ENCODE measurements around the gene RPS27. TPM values are rescaled to one million over a fixed set of nuclear protein-coding genes. Genes with fewer than 3 reads are reported as not detected.

Gene RPS27
- total and polyA plus RNA-seq, 2 of the 13 experiments (the other 11 are each of a cell fraction or from before 2014, with no cell fraction given), result 3,737 to 9,964 TPM

DNA sequence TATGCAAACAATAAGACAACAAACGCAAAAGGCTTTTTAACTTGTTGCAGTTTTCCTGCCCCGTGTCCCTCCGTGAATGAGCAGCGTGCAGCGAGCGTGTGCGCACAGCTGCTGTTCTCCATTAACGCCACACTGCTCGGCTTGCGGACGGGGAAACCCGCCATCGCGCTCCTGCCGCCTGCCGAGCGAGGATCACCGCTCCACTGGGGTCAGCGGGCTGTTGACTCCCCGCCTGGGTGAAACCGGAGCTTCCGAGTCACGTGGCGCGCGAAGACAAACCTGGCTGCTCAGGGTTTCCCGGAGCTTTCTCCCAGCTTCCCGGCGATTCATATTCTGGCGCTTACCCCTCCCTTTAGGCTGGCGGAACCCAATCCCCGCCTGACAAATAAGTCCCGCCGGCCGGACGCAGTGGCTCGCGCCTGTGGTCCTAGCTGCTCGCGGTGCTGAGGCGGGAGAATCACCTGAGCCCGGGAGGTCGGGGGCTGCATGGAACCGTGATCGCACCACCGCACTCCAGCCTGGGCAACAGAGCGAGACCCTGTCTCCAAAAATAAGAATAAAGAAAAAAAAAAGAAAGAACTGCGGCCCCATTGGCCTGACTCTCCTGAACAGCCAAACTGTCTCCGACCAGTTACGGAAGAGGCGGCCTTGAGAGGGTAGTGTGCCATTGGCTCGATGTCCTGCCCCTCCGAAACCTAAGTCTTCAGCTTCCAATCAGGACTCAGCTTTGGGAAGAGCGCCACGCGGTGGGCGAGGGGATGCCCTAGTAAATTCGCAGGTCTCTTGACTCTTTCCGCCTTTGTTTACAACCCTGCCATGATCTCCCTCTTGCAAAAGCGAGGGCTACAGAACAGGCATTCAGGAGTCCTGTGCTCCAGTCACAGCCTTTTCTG, 23.2 kb upstream of the RPS27 start, which contains the start of gene CREB3L4 (continued):
- no peak for TF ChIP-seq ZNF484 (CRISPR knock-in tag; IDR thresholded peaks at IDR 0.05; ENCODE audit: borderline replicate concordance, low read depth)
- no peak for TF ChIP-seq ZNF17 (CRISPR knock-in tag; IDR thresholded peaks at IDR 0.05)
- no peak for TF ChIP-seq SOX6 (IDR thresholded peaks at IDR 0.05)
- peak; percentile 69 for TF ChIP-seq SOX6 (CRISPR knock-in tag; IDR thresholded peaks at IDR 0.05)
- no peak for TF ChIP-seq LCORL (IDR thresholded peaks at IDR 0.05)
- peak; percentile 82 for TF ChIP-seq LCORL (CRISPR knock-in tag; IDR thresholded peaks at IDR 0.05)
- peak; percentile 93 to 96 for TF ChIP-seq POLR2A (IDR thresholded peaks at IDR 0.05; ENCODE audit: insufficient read depth in 1 of 2, low read depth in 2 of 2, low read length in 2 of 2)
- TF ChIP-seq, protein P1, sequence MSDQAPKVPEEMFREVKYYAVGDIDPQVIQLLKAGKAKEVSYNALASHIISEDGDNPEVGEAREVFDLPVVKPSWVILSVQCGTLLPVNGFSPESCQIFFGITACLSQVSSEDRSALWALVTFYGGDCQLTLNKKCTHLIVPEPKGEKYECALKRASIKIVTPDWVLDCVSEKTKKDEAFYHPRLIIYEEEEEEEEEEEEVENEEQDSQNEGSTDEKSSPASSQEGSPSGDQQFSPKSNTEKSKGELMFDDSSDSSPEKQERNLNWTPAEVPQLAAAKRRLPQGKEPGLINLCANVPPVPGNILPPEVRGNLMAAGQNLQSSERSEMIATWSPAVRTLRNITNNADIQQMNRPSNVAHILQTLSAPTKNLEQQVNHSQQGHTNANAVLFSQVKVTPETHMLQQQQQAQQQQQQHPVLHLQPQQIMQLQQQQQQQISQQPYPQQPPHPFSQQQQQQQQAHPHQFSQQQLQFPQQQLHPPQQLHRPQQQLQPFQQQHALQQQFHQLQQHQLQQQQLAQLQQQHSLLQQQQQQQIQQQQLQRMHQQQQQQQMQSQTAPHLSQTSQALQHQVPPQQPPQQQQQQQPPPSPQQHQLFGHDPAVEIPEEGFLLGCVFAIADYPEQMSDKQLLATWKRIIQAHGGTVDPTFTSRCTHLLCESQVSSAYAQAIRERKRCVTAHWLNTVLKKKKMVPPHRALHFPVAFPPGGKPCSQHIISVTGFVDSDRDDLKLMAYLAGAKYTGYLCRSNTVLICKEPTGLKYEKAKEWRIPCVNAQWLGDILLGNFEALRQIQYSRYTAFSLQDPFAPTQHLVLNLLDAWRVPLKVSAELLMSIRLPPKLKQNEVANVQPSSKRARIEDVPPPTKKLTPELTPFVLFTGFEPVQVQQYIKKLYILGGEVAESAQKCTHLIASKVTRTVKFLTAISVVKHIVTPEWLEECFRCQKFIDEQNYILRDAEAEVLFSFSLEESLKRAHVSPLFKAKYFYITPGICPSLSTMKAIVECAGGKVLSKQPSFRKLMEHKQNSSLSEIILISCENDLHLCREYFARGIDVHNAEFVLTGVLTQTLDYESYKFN (CRISPR knock-in tag; conservative IDR thresholded peaks at IDR 0.05), result peak; percentile 64; the same call in 1 of the 2 replicates
- no peak; the same call in 1 of the 2 replicates for TF ChIP-seq ZNF713 (CRISPR knock-in tag; IDR thresholded peaks at IDR 0.05)
- TF ChIP-seq, protein P2, sequence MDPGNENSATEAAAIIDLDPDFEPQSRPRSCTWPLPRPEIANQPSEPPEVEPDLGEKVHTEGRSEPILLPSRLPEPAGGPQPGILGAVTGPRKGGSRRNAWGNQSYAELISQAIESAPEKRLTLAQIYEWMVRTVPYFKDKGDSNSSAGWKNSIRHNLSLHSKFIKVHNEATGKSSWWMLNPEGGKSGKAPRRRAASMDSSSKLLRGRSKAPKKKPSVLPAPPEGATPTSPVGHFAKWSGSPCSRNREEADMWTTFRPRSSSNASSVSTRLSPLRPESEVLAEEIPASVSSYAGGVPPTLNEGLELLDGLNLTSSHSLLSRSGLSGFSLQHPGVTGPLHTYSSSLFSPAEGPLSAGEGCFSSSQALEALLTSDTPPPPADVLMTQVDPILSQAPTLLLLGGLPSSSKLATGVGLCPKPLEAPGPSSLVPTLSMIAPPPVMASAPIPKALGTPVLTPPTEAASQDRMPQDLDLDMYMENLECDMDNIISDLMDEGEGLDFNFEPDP (CRISPR knock-in tag; conservative IDR thresholded peaks at IDR 0.05), result no peak
- TF ChIP-seq ATF7 (IDR thresholded peaks at IDR 0.05), result no peak
- peak; percentile 42; the same call in 1 of the 2 replicates for TF ChIP-seq ATF7 (CRISPR knock-in tag; IDR thresholded peaks at IDR 0.05)
- TF ChIP-seq, protein P3, sequence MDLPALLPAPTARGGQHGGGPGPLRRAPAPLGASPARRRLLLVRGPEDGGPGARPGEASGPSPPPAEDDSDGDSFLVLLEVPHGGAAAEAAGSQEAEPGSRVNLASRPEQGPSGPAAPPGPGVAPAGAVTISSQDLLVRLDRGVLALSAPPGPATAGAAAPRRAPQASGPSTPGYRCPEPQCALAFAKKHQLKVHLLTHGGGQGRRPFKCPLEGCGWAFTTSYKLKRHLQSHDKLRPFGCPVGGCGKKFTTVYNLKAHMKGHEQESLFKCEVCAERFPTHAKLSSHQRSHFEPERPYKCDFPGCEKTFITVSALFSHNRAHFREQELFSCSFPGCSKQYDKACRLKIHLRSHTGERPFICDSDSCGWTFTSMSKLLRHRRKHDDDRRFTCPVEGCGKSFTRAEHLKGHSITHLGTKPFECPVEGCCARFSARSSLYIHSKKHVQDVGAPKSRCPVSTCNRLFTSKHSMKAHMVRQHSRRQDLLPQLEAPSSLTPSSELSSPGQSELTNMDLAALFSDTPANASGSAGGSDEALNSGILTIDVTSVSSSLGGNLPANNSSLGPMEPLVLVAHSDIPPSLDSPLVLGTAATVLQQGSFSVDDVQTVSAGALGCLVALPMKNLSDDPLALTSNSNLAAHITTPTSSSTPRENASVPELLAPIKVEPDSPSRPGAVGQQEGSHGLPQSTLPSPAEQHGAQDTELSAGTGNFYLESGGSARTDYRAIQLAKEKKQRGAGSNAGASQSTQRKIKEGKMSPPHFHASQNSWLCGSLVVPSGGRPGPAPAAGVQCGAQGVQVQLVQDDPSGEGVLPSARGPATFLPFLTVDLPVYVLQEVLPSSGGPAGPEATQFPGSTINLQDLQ (CRISPR knock-in tag; IDR thresholded peaks at IDR 0.05), result peak; percentile 78; the same call in 1 of the 2 replicates
- no peak for TF ChIP-seq REL (CRISPR knock-in tag; conservative IDR thresholded peaks at IDR 0.05)
- TF ChIP-seq, protein P4, sequence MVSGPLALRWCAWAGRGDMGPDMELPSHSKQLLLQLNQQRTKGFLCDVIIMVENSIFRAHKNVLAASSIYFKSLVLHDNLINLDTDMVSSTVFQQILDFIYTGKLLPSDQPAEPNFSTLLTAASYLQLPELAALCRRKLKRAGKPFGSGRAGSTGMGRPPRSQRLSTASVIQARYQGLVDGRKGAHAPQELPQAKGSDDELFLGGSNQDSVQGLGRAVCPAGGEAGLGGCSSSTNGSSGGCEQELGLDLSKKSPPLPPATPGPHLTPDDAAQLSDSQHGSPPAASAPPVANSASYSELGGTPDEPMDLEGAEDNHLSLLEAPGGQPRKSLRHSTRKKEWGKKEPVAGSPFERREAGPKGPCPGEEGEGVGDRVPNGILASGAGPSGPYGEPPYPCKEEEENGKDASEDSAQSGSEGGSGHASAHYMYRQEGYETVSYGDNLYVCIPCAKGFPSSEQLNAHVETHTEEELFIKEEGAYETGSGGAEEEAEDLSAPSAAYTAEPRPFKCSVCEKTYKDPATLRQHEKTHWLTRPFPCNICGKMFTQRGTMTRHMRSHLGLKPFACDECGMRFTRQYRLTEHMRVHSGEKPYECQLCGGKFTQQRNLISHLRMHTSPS (CRISPR knock-in tag; IDR thresholded peaks at IDR 0.05; ENCODE audit: low read depth), result no peak
- no peak; the same call in none of the 2 replicates for TF ChIP-seq ZNF703 (CRISPR knock-in tag; IDR thresholded peaks at IDR 0.05; ENCODE audit: borderline replicate concordance)
- TF ChIP-seq FOXA1 (IDR thresholded peaks at IDR 0.05), result no peak
- peak; percentile 86 for TF ChIP-seq FOXA1 (CRISPR knock-in tag; IDR thresholded peaks at IDR 0.05)
- TF ChIP-seq ZNF251 (CRISPR knock-in tag; IDR thresholded peaks at IDR 0.05), result 0 out of 2 replicates have a peak, but pooled peaks have one; percentile 42
- TF ChIP-seq KAT8 (CRISPR knock-in tag; IDR thresholded peaks at IDR 0.05), result peak; percentile 24; the same call in 1 of the 2 replicates
- no peak for TF ChIP-seq U2AF2 (IDR thresholded peaks at IDR 0.05; ENCODE audit: low read depth, low read length)
